H9 (cell line): ENCODE data around the gene RDH14. TPM values are rescaled to one million over a fixed set of nuclear protein-coding genes. Genes with fewer than 3 reads are reported as not detected.

Experiments
- DNase-seq: peaks from one replicate; pipeline ENCODE4 v3.0.0-alpha.2; 2017
- H2AFZ ChIP-seq: one replicate; pipeline ENCODE4 v1.6.1; 2013; ENCODE audit warnings: mild to moderate bottlenecking, low read length, control low read depth, moderate library complexity
- H2AK5ac ChIP-seq: 2 replicates; pipeline ENCODE4 v1.6.1; 2013; ENCODE audit warnings: low read length, control low read depth, mixed read lengths; ENCODE audit not compliant: insufficient read length
- H2BK120ac ChIP-seq: one replicate; pipeline ENCODE4 v1.6.1; 2013; ENCODE audit warnings: low read depth, mild to moderate bottlenecking, low read length, control low read depth, inconsistent platforms; ENCODE audit not compliant: poor library complexity, severe bottlenecking
- H2BK12ac ChIP-seq: 2 replicates; pipeline ENCODE4 v1.6.1; 2013; ENCODE audit warnings: low read length, control low read depth, mixed read lengths, low read depth; ENCODE audit not compliant: insufficient read length
- H2BK15ac ChIP-seq: 2 replicates; pipeline ENCODE4 v1.6.1; 2013; ENCODE audit warnings: low read depth, low read length, control low read depth
- H2BK20ac ChIP-seq: one replicate; pipeline ENCODE4 v1.6.1; 2013; ENCODE audit warnings: low read depth, mild to moderate bottlenecking, low read length, control low read depth, inconsistent platforms; ENCODE audit not compliant: poor library complexity, severe bottlenecking
- H2BK5ac ChIP-seq: 2 replicates; pipeline ENCODE4 v1.6.1; 2013; ENCODE audit warnings: low read length, control low read depth, mixed read lengths; ENCODE audit not compliant: insufficient read length
- H3K14ac ChIP-seq: 2 replicates; pipeline ENCODE4 v1.6.1; 2013; ENCODE audit warnings: low read length, control low read depth; ENCODE audit not compliant: insufficient read depth
- H3K18ac ChIP-seq: 2 replicates; pipeline ENCODE4 v1.6.1; 2013; ENCODE audit warnings: low read depth, mild to moderate bottlenecking, mixed read lengths, low read length, control low read depth; ENCODE audit not compliant: insufficient read length
- H3K23ac ChIP-seq: 2 replicates; pipeline ENCODE4 v1.6.1; 2013; ENCODE audit warnings: low read length, control low read depth, mixed read lengths, low read depth; ENCODE audit not compliant: insufficient read length
- H3K23me2 ChIP-seq: 2 replicates; pipeline ENCODE4 v1.6.1; 2013; ENCODE audit warnings: low read depth, mild to moderate bottlenecking, mixed read lengths, low read length, control low read depth; ENCODE audit not compliant: insufficient read length, poor library complexity, severe bottlenecking
- H3K27ac ChIP-seq: 2 replicates; pipeline ENCODE4 v1.5.1; 2013; ENCODE audit warnings: low read length, control low read depth, mixed read lengths, low read depth; ENCODE audit not compliant: insufficient read length
- H3K27me3 ChIP-seq: 2 replicates; pipeline ENCODE4 v1.6.1; 2013; ENCODE audit warnings: low read length, control low read depth, inconsistent platforms; ENCODE audit not compliant: insufficient read depth
- H3K4ac ChIP-seq: 2 replicates; pipeline ENCODE4 v1.6.1; 2013; ENCODE audit warnings: low read depth, mild to moderate bottlenecking, control low read depth, inconsistent platforms, low read length, moderate library complexity
- H3K4me1 ChIP-seq: 2 replicates; pipeline ENCODE4 v1.6.1; 2013; ENCODE audit warnings: low read length, control low read depth, inconsistent platforms; ENCODE audit not compliant: insufficient read depth
- H3K4me2 ChIP-seq: 2 replicates; pipeline ENCODE4 v1.6.1; 2013; ENCODE audit warnings: low read length, control low read depth, mixed read lengths; ENCODE audit not compliant: insufficient read length, insufficient read depth
- H3K56ac ChIP-seq: 2 replicates; pipeline ENCODE4 v1.6.1; 2013; ENCODE audit warnings: low read depth, mild to moderate bottlenecking, mixed read lengths, low read length, control low read depth; ENCODE audit not compliant: insufficient read length
- H3K79me1 ChIP-seq: 2 replicates; pipeline ENCODE4 v1.6.1; 2013; ENCODE audit warnings: low read depth, mild to moderate bottlenecking, moderate library complexity, low read length, control low read depth, inconsistent platforms; ENCODE audit not compliant: insufficient read depth, poor library complexity, severe bottlenecking
- H3K79me2 ChIP-seq: 2 replicates; pipeline ENCODE4 v1.6.1; 2013; ENCODE audit warnings: low read length, control low read depth, inconsistent platforms; ENCODE audit not compliant: insufficient read depth
- H3K9ac ChIP-seq: 2 replicates; pipeline ENCODE4 v1.6.1; 2013; ENCODE audit warnings: low read length, control low read depth, mixed read lengths; ENCODE audit not compliant: insufficient read length; ENCODE audit errors: extremely low read depth
- H3K9me3 ChIP-seq: one replicate; pipeline ENCODE4 v1.6.1; 2013; ENCODE audit warnings: low read depth, low read length, inconsistent platforms; ENCODE audit not compliant: control insufficient read depth
- H3T11ph ChIP-seq: one replicate; pipeline ENCODE4 v1.6.1; 2013; ENCODE audit warnings: mild to moderate bottlenecking, low read length, control low read depth, inconsistent platforms
- H4K20me1 ChIP-seq: one replicate; pipeline ENCODE4 v1.6.1; 2013; ENCODE audit not compliant: control insufficient read depth, insufficient read length, insufficient read depth
- H4K5ac ChIP-seq: 2 replicates; pipeline ENCODE4 v1.6.1; 2013; ENCODE audit warnings: low read depth, mild to moderate bottlenecking, mixed read lengths, low read length, control low read depth; ENCODE audit not compliant: insufficient read length
- H4K8ac ChIP-seq: replicated peaks from 2 replicates; pipeline ENCODE4 v1.6.1; 2013; ENCODE audit warnings: low read length, control low read depth, mixed read lengths, low read depth; ENCODE audit not compliant: insufficient read length
- H4K91ac ChIP-seq: 2 replicates; pipeline ENCODE4 v1.6.1; 2013; ENCODE audit warnings: low read depth, mild to moderate bottlenecking, moderate library complexity, mixed read lengths, low read length, control low read depth; ENCODE audit not compliant: insufficient read length
- H3K27ac Mint-ChIP-seq, 3 experiments: 2 replicates in 2 of 3; 3 replicates in 1 of 3; pipeline ENCODE4 v1.8.0; 2020 to 2021; ENCODE audit warnings: mixed read lengths in 3 of 3, mild to moderate bottlenecking in 1 of 3, moderate library complexity in 1 of 3
- H3K27me3 Mint-ChIP-seq: 2 replicates; pipeline ENCODE4 v1.8.0; 2021; ENCODE audit warnings: low read depth, mild to moderate bottlenecking, moderate library complexity, mixed read lengths
- H3K36me3 Mint-ChIP-seq, 3 experiments: 2 replicates in 2 of 3; 3 replicates in 1 of 3; pipeline ENCODE4 v1.8.0; 2020 to 2021; ENCODE audit warnings: low read depth in 3 of 3, mixed read lengths in 3 of 3; ENCODE audit not compliant: insufficient read depth in 1 of 3
- H3K4me1 Mint-ChIP-seq, 2 experiments: 2 replicates each; pipeline ENCODE4 v1.8.0; 2020; ENCODE audit warnings: mixed read lengths in 2 of 2
- H3K4me3 Mint-ChIP-seq, 2 experiments: 2 replicates in 1 of 2; 3 replicates in 1 of 2; pipeline ENCODE4 v1.8.0; 2020 to 2021; ENCODE audit warnings: mild to moderate bottlenecking in 2 of 2, mixed read lengths in 2 of 2, moderate library complexity in 1 of 2
- H3K9me3 Mint-ChIP-seq, 2 experiments: 2 replicates in 1 of 2; 3 replicates in 1 of 2; pipeline ENCODE4 v1.8.0; 2020; ENCODE audit warnings: mild to moderate bottlenecking in 2 of 2, mixed read lengths in 2 of 2, moderate library complexity in 1 of 2
- CTCF ChIP-seq: fragments of 200-600 bp; sonication (generic); conservative IDR thresholded peaks from 3 replicates; pipeline ENCODE4 v1.8.0; 2021; ENCODE audit warnings: antibody characterized with exemption, mild to moderate bottlenecking
- WGBS: extraction: QIAGEN DNeasy Blood & Tissue Kit; methylation state at CpG from one replicate; pipeline ENCODE4 v1.1.7; 2013; ENCODE audit warnings: missing lambda C conversion rate, low lambda C conversion rate, mixed read lengths; ENCODE audit not compliant: insufficient read length; ENCODE audit errors: extremely low coverage; 5-methylcytosine and 5-hydroxymethylcytosine counted together
- total RNA-seq: library from RNA; stranded (reverse); gene quantifications from 2 replicates; pipeline ENCODE4 v1.2.1, GENCODE V29; 2021

Gene RDH14
- total RNA-seq, 1 experiment from 2014 or later, result 25.5 TPM

- H3K36me3 Mint-ChIP-seq, result no peaks in the 10 kb centered on the region
- Histone ChIP-seq H2AFZ (no peak overlapping the region), H4K8ac (no peak overlapping the region), H2BK5ac (no peak overlapping the region), H3K9ac (no peak overlapping the region), H2BK120ac (no peak overlapping the region), H2BK12ac (no peak overlapping the region), H4K91ac (no peak overlapping the region), H3T11ph (no peak overlapping the region), H2BK20ac (no peak overlapping the region), H2AK5ac (no peak overlapping the region), H3K4me1 (no peaks in the 10 kb centered on the region), H3K4me2 (no peak overlapping the region), H3K27ac (no peak overlapping the region), H3K79me1 (no peaks in the 10 kb centered on the region), H3K23me2 (no peaks in the 10 kb centered on the region), H3K79me2 (no peaks in the 10 kb centered on the region), H4K5ac (no peak overlapping the region), H3K14ac (no peak overlapping the region), H3K27me3 (no peaks in the 10 kb centered on the region), H3K9me3 (no peaks in the 10 kb centered on the region), H3K23ac (no peak overlapping the region), H3K18ac (no peak overlapping the region), H3K56ac (no peak overlapping the region), H3K4ac (no peak overlapping the region), H2BK15ac (no peak overlapping the region), H4K20me1 (no peaks in the 10 kb centered on the region)
- H3K27ac Mint-ChIP-seq, result no peak overlapping the region
- no peak for TF ChIP-seq CTCF
- no peak for DNase-seq
- H3K9me3 Mint-ChIP-seq, result no peaks in the 10 kb centered on the region
- H3K4me1 Mint-ChIP-seq, result no peaks in the 10 kb centered on the region
- WGBS, result no CpG with 5 or more reads among the region's 1 CpG
- no peaks in the 10 kb centered on the region for H3K27me3 Mint-ChIP-seq
- H3K4me3 Mint-ChIP-seq, result no peak overlapping the region
Observed at GRCh38 chr2:18536697-18537096, 23.8 kb downstream of the RDH14 start.
